Daoy (cell line): ENCODE data around the gene NADK. TPM values are rescaled to one million over a fixed set of nuclear protein-coding genes. Genes with fewer than 3 reads are reported as not detected.
A peak's percentile ranks its signal among the peaks of the same experiment; 100 is the strongest.

Experiments used
- DNase-seq: peaks from one replicate; pipeline ENCODE4 v3.0.0-alpha.2; 2015; ENCODE audit warnings: low read depth
- total RNA-seq: library from RNA; depleted of rRNA; stranded (reverse); fragments of >200 nt; shearing (Covaris generic); gene quantifications from 2 replicates; pipeline ENCODE4 v1.2.3, GENCODE V29; 2014

The NADK gene
- total RNA-seq, 1 experiment from 2014 or later = 39.5 TPM

DNA sequence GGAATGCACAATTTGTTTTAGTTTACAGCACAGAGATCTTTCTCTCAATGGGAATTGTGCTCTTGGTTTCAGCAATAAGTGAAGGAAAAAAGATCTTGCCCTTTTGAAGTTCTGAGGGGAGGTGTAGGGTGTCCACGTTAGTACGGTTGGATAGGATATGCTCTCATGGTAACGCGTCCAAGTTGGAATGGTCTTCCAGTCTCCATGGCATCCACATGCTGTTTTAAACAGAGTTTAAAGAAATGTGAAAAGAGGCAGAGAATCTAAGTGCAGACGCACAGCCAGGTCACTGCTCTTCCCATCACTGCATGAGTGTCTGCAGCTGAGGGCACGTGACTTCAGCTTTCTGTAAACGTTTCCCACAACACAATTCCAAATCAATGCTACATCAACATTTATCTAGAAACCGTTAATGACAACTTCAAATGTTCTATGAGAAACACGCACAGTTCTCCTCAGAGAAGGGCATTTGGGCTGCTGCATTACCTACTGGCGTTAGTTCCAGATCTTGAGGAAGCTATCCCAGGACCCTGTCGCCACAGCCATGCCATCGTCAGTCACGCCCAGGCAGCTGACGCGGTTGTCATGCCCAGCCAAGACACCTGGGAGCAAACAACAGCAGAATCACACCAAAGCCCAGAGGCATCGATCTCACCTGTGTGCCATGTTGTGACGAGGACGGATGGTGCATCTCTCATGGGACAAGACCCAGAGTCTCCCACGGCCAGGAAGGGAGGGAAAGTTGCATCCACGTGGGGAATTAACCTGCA, 8.8 kb upstream of the NADK start:
- no peak for DNase-seq

DNA sequence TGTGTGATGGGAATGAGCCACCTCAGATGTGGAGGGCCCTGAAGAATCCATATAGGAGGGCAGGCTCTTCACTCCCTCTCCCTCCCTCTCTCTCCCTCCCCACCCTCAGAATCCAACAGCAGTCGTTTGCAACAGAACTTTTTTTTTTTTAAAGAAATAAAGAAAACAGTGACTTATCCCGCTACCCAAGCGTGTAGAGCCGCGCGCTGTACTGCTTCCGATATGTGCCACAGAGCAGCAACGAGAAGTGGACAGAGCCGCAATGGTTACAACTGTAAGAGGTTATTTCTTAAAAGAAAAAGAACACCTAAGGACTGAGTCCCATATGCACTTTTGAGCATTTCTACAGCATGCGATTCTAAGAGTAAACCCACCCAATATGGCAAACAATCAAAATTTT, 7.4 kb upstream of the NADK start:
- DNase-seq = no peak

DNA sequence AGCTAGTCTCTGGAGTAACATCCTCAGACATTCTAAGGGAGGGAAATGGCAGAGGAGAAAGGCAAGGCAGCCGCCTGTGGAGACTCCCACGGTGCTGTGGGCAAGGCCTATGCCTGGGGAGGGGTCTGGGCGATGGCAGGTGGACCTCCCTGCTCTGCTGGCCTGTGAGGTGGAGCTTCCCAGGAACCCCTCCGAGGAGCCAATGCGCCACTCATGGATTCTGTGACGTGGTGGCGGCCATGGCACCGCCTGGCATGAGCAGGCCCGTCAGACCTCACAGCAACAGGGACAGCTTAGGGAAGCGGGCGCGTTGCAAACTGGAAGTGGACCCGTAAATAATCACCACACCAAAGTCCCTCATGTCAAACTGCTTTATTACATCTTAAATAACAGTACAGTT, 6.7 kb upstream of the NADK start:
- no peak for DNase-seq

DNA sequence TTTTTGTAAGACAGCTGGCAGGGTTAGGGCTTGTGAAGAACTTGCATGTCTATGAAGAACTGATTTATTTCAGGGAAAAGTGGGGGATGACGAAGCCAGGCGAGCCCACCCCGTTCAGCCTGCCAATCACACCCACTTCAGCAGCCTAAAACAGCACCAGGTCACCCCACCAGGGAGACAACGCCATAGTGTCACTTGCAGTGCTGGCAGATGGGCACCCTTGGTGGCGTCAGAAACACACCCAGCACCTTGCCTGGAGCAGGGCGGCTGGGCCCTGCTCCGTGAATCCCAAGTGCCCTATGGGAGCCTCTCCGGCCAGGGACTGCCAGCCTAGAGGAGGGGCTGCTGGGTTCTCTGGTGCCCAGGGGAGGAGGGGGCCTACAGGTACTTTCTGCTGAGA, 5.0 kb upstream of the NADK start:
- DNase-seq = no peak

DNA sequence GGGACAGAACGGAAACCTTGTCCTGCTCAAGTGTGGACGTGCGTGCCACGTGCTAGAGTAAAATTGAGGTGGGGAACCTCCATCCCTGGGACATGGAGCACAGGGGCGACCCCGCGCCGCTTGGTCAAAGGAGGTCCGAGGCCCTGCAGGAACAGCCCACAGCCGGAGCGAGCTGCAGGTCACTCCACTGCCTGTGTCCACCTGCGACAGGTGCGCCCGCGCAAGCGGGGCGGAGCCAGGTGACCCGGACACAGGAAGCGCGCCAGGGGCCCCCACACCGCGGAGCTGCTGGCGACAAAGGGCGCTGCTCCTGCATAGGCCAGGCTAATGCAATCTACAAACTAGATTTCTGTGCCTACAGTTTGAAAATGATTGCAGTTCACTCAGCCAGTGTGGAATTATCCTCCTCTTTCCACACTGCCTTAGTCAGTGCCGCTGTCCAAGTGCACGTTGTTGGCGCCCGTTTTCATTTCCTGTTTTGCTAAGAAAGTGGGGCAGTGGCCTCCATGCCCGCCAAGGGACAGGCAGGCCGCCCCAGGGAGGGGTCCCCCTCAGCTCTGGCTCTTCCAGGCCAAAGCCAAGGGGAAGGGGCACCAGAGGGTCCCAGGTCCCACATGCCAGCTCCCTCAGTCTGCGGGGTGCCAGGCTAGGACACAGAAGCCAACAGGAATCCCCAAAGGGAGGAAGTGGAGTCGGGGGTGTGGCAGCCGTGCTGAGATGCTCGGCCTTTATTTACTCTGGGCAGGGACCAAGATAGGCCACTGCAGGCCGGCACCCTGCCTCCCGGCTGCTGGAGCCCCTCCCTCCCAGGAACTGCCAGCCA, 4.3 kb upstream of the NADK start:
- peak; percentile 73 for DNase-seq

DNA sequence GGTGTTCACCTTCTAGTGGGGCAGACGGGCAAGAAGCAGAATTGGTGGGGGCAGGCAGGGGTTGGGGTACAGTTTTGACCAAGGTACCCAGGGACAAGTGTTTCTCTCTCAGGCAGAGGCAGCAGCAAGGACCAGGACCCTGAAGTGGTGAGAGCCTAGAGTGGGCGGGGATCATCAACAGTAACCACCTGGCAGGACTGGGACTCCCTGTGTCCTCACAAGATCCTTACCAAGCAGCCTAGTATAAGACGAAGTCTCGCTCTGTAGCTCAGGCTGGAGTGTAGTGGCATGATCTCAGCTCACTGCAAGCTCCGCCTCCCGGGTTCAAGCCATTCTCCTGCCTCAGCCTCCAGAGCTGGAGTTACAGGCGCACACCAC, 3.2 kb upstream of the NADK start:
- no peak for DNase-seq

DNA sequence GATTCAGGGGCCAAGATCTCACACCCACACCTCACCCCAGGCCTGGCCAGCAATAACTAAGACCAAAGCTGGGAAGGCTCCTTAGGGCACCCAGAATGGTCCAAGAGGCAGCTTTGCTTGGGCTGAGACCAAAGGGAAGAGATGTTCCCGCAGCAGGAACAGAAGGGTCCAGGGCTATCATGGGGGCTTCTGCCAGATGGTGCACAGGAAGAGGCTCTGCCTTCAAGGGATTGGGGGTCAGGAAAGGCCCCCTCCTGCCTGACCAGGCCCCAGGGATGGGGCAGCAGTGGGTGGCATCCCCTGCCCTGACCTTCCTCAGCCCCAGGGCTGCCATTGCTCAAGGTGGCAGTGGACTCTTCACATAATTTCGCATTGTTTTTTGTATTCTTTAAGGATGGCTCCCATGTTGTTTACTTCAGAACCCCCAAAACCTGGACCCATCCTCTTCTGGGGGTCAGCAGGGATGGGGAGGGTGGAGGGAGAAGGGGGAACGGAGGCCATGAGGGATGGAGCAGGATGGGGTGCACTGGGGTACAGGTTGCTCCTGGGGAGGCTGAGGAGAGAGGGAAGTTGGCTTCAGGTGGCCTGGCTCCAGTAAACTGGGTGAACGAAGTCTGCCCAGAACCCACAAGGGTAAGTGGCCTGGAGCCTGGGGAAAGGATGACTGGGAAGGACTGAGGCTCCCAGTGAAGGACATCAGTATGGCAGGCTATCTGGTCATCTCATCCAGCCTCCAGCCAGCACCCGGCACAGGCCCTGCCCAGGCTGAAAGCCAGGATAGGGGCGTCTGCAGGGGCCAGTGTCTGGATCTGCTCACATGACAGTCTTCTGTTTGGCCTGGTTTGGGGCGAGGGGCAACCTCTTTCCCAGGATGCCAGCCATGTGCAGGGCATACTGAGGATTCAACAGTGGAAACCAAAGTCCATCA, 2.6 kb upstream of the NADK start:
- DNase-seq = no peak

DNA sequence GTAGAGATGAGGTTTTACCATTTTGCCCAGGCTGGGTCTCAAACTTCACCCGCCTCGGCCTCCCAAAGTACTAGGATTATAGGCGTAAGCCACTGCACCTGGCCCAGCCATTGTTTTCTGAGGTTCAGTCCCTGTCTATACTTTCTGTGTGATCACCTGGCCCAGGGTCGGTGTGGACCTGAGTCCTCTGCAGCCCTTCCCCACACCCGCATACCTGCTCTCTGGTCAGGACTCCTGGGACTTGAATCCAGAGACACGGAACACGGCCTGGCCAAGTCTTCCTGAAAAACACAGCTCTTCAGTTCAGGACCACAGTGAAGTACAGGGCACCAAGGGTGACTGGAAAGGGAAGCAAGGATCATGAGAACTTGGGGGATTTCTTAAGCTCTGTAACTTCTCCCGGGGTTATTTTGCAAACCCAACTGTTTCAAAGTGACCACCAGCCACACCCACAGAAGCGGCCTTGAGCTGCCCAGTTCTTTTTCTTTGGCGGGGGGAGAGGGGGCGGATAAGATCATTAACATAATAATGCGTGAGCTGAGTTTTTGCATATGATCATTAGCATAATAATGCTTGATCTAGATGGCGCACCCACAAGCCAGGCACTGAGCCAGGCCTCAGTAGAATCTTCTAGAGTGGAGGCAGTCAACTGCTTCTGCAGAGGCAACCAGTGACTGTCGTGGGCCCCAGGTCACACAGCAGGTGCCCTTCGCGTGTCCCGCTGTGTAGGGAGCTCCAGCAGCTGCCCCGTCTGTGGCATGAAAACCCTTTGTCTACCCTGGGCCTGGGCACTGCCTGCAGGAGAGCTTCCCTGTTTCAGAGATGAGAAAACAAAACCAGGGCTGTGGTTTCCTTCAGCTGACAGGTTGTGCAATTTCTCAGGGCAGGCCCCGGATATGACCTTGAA, 1.7 kb upstream of the NADK start:
- peak; percentile 47 for DNase-seq

DNA sequence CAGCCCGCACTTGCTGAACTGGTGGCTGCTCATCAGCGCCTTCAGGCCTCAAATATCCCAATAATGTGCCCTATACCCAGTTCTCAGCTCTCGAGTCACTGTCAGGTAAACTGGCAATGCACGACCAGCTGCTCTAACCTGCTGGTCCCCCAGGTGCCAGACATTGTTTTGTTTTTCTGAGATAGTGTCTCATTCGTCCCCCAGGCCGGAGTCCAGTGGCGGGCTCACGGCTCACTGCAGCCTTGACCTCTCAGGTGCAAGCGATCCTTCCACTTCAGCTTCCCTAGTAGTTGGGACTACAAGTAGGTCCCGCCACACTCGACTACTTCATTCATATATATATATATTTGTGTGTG, 1.0 kb upstream of the NADK start:
- DNase-seq = no peak

DNA sequence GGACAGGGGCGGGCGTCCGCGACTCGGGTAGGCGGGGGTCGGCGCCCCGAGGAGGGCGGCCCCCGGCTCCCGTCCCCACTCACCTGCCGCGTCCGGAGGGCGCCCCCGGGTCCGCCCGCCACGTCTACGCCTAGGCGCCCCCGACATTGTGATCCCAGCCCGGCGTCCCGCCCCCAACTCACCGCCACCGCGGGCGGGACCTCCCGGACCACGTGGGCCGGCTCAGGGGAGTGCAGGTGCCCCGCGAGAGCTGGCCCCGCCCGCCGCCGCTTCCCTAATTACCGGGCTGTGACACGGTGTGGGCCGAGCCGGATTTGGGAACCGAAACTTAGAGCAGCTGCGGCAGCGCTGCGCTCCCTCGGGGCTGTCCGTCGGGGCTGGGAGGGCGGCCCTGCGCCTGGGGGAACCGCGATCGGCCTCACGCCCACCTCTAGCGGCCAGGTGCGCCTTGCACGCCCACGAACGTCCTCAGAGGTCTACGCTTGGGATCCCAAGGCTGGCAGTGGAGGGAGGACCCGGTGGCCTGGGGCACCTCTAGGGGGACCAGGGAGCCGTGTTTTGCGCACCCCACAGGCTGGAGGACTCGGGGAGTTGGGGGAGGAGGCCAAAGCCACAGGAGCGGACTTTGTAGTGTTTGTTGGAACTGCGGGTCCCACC, 521 bp upstream of the NADK start:
- peak; percentile 79 for DNase-seq

DNA sequence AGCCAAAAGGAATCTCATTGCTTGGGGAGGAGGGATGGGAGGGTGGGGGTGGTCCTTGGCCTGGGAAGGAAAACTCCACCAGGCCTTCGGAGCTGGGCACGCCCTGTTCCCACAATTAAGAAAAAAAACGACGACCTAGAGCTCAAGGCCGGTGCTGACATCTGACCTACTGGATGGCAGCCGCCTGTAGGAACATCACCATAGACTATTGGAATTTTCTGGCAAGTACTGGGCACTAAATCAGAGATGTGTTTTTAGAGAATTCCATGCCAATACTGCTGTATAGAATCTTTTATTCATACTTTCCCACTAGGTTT, 729 bp downstream of the NADK start:
- peak; percentile 55 for DNase-seq

DNA sequence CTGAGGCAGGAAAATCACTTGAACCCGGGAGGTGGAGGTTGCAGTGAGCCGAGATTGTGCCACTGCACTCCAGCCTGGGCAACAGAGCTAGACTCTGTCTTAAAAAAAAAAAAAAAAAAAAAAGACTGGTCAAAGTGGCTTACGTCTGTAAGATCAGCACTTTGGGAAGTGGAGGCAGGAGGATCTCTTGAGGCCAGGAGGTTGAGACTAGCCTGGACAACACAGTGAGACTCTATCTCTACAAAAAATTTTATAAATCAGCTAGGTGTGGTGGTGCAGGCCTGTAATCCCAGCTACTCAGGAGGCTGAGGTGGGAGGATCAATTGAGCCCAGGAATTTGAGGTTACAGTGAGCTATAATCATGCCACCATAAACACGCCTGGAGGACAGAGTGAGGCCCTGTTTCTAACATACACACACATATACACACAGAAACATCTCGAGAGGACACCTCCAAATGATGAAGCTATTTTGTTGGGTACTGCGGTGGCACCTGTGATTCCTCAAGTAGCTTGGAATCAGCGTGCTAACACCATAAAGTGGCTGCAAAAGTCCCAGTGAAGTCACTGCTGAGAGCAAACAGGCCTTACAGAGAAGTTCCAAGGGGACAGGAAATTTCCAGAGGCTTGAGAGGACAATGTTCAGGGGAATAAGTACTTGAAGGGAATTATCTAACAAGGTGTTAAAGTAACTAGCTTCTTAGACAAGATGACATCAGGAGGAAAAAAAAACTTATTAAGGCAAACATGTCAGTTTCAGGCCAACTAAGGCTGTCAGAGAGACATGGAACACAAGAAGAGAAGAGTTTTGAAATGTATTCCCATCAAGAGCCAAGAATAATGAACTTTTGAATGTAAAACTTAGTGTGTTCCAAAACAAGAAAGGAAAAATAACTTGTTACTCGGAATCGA, 1.3 kb downstream of the NADK start:
- DNase-seq = no peak

DNA sequence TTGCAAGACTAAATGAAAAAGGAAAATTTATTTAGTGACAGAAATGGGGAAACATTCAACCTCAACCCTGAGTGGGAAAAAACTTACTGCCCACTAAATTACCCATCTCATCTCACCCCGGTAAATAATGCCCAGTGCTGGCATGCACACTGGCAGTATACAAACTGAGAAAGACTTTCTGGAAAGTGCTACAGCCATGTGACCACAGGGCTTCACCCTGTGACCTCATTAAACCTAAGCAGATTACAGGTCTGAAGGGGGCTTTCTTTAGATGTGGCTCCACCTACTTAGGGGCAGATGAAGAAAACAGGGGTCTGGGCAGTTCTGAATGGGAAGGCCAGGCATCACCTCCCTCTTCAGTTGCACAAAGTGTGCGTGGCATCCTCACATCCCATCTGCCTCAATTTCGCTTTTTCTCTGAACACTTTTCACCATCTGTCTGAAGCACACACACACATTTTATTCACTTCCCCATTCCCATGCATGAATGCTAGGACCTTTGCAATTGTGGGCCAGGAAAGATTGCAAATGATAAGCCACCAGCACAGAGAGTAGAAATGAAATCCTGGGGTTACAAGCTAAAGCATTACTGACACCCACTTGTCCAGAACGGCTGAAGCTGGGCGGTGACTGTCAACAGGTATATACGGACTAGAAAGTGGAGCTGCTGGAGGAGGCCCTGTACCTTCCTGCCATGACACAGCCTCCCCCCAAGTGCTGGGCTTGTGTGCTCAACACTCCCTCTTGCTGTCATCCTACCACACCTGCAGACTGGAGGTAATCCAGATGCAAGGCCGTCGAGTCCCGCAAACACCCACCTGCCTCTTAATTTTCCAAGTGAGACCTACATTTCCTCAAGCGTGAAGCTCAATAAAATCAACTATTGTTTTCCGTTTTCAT, 2.7 kb downstream of the NADK start:
- no peak for DNase-seq

DNA sequence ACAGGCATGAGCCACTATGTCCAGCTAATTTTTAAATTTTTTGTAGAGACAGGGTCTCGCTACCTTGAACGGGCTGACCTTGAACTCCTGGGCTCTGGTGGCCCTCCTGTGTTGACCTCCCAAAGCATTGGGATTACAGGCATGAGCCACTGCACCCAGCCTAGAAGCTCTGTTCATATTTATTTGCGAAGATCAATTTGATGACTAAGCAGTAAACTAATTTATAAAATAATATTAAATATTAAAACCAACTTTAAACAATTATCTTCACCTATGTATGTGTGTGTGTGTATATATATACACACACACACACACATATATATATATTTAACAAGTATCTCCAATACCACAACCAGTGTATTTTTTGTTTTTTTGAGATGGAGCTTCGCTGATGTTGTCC, 4.4 kb downstream of the NADK start:
- DNase-seq = no peak

DNA sequence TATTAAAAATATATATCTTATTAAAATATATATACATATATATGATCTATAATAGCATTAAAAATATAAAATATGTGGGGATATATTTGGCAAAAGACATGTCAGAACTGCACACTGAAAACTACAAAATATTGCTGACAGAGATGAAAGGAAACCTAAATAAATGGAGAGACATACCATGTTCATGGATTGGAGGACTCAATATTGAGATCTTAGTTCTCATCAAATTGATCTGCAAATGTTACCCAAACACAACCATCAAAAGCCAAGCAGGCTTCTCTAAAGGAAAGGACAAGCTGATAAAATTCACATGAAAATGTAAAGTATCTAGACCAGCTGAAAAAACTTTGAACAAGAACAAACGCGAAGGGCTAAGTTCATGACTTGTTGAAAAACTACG, 7.2 kb downstream of the NADK start:
- no peak for DNase-seq

DNA sequence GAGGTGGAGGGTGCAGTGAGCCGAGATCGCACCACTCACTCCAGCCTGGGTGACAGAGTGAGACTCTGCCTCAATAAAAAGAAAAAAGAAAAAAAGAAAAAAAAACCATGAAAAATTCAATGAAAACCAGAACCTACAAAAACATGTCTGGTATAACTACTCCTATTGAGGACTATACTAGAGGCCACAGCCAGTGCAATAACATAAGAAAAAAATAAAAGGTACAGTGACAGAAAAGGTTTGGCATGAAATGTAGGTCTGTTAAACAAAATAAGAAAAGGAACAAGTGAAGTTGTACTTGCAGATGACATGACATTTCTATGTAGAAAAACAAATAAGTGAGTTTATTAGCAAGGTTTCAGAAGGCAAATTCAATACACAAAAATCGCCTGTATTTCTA, 8.2 kb downstream of the NADK start:
- DNase-seq = no peak

DNA sequence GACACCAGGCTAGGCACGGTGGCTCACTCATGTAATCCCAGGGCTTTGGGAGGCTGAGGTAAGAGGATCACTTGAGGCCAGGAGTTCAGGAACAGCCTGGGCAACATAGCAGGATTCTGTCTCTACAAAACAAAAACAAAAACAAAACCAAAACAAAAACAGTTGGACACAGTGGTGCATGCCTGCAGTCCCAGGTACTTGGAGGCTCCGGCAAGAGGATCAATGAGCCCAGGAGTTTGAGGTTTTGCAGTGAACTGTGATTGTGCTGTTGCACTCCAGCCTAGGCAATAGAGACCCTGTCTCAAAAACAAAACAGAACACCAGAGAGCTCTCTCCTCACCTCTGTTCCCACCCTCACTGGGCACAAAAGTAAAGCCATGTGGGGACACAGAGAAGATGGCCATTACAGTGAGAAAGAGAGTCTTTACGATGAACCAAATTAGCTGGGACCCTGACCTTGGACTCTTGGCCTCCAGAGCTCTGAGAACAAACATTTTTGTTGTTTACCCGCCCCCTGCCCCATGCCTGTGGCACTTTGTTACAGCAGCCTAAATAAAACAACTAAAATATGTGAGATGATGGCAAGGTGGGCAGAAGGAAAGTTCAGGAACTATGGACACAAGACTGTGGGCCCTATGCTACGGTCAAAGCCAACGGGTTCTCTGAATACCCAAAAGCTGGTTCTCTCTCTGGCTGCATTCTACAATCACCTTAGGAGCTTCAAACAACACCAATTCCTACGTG, 9.8 kb downstream of the NADK start:
- no peak for DNase-seq

DNA sequence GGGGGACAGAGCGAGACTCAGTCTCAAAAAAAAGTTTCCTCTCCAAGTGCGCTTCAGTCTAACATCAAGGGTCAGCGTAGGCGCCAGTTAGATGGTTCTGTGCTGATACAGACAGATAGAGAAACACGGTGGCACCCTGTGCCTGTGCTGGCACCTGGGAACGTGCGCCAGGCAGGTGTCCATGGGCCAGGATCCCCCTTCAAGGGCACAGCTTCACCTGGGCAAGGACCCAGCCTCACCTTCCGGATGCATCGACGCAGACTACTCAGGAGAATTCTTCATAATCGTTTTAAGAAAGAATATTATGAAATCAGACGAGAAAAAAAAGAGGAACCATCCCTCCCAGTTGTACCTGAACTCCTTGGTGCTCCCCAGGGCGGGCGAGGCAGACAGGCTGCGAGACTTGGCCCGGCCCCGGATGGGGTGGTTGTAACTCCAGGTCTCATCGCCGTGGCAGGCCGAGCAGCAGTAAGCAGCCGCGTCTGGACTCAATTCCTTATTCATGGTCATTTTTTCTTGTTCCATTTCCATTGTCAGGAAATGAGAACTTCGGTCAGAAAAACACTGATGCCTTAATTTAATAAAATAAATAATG, 13.3 kb downstream of the NADK start:
- DNase-seq = no peak
